GM21423 (cell line): ENCODE measurements around the gene ZNF813.

Source experiments
- ATAC-seq: cut with Tn5 transposase; IDR thresholded peaks from one replicate; pipeline ENCODE4 v1.9.1; 2021; ENCODE audit warnings: mild to moderate bottlenecking, moderate library complexity; ENCODE audit not compliant: unreplicated experiment

Gene ZNF813

GRCh38 chr19:53519446-53519845, 51.9 kb downstream of the ZNF813 start:
- ATAC-seq: no peak

GRCh38 chr19:53520163-53520546, 52.6 kb downstream of the ZNF813 start:
- ATAC-seq: no peak

- ATAC-seq: peak; percentile 96
Observed at GRCh38 chr19:53520547-53521372, 53.2 kb downstream of the ZNF813 start.

GRCh38 chr19:53521373-53522202, 54.1 kb downstream of the ZNF813 start:
- no peak for ATAC-seq

GRCh38 chr19:53525922-53526321, 58.4 kb downstream of the ZNF813 start:
- no peak for ATAC-seq

- no peak for ATAC-seq
Observed at GRCh38 chr19:53530622-53531021, 63.1 kb downstream of the ZNF813 start.

GRCh38 chr19:53531457-53531856, 63.9 kb downstream of the ZNF813 start:
- no peak for ATAC-seq

- no peak for ATAC-seq
Observed at GRCh38 chr19:53532362-53532761, 64.8 kb downstream of the ZNF813 start.

- no peak for ATAC-seq
Observed at GRCh38 chr19:53536225-53536548, 68.7 kb downstream of the ZNF813 start.

- no peak for ATAC-seq
Observed at GRCh38 chr19:53537121-53537520, 69.6 kb downstream of the ZNF813 start.

GRCh38 chr19:53537521-53538377, 70.2 kb downstream of the ZNF813 start, which contains the start of gene ZNF331:
Gene ZNF331 (plus strand): TSS chr19:53538145. CDS start chr19:53569377, 31,232 bp downstream.
- ATAC-seq: peak; percentile 56

- ATAC-seq: peak; percentile 11
Observed at GRCh38 chr19:53538378-53539109, 71.0 kb downstream of the ZNF813 start.

GRCh38 chr19:53540091-53540490, 72.6 kb downstream of the ZNF813 start:
- no peak for ATAC-seq

- ATAC-seq: no peak
Observed at GRCh38 chr19:53541971-53542370, 74.4 kb downstream of the ZNF813 start.

- ATAC-seq: no peak
Observed at GRCh38 chr19:53545271-53546065, 77.9 kb downstream of the ZNF813 start.
